ENCODE measurements around the gene ZNF280D.

Gene ZNF280D

DNA sequence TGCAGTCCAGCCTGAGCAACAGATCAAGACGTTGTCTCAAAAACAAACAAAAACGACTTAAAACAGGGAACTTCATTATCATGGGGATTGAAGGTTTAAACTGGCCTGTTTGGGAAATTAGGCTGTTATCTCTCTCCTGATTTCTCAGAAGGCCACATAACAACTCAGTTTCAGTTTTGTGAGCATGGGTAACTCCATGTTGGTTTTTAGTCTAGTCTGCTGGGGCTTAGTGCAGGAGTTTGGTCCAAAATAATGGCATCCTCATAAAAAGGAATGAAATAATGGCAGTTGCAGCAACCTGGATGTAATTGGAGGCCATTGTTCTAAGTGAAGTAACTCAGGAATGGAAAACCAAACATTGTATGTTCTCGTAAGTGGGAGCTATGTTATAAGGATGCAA is 2.3 kb upstream of the ZNF280D start:
- TF ChIP-seq CTCF (conservative IDR thresholded peaks at IDR 0.05) (no peak), ZFX (IDR thresholded peaks at IDR 0.05) (no peak)
- H3K27ac ChIP-seq = no peak overlapping the region

DNA sequence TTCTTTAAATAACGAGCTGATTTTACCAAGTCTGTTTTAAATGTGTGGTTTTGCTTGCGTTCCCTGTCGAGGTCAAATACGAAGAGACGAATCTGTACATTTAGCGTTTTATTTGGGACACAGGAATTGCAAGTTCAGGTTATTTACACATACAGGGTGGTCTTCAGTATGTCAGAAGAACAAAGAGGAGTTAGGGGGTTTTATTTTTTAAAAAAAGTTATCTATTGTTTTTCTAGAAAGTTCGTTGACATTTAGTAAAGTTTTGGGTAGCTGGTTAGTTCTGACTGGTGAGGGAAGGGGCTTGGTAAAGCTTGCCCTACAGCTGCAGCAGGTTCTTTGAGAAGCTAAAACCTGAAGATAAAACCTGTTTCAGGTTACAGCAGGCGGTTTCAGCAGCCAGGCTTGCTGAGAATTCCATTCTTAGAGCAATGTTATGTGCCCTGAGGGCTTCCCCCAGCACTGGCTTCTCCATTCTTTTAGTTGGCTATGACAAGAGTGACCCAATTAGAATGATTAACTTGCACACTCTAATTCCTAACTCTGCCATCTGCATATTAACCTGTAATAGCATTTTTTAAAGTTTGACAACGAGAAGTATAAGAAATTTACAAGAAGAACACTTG is 815 bp upstream of the ZNF280D start:
- peak overlapping the region; percentile 91 for H3K27ac ChIP-seq
- TF ChIP-seq CTCF (conservative IDR thresholded peaks at IDR 0.05) (no peak), ZFX (IDR thresholded peaks at IDR 0.05) (no peak)

DNA sequence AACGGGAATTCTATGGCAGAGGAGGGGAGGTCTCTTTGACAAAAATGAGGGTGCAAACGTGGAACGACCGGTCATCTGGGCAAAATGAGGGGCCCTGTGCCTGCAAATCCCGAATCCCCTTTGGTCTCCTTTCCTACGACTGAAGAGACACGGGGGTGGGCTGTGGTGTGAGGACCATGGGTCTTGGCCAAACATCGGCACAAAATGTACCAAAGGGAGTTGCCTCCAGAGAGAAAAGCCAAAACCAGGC is 498 bp downstream of the ZNF280D start:
- H3K27ac ChIP-seq = peak overlapping the region; percentile 91
- no peak for TF ChIP-seq CTCF (conservative IDR thresholded peaks at IDR 0.05)

GRCh38 chr15:56732135-56732885 is 999 bp downstream of the ZNF280D start:
- peak overlapping the region; percentile 91 for H3K27ac ChIP-seq
- TF ChIP-seq CTCF (conservative IDR thresholded peaks at IDR 0.05) = no peak
- no peak for TF ChIP-seq ZFX (IDR thresholded peaks at IDR 0.05)

DNA sequence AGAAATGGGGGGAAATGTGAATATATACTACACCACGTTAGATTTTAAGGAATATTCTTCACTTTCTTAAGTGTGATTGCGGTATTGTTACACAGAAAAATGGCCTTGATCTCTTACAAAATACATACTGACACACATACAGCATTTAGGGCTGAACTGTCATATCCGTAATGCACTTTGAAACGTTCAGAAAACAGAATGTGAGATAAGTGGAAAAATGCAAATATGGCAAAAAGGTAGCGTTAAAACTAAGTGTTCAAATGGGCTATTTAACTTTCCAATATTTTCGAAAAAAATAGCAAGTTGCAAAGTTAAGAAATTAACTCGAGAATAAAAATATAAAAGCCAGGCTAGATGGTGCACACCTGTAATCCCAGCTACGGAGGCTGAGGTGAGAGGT is 1.8 kb downstream of the ZNF280D start:
- TF ChIP-seq CTCF (conservative IDR thresholded peaks at IDR 0.05) (no peak), ZFX (IDR thresholded peaks at IDR 0.05) (no peak)
- peak overlapping the region; percentile 91; the same call in 1 of the 2 replicates for H3K27ac ChIP-seq

DNA sequence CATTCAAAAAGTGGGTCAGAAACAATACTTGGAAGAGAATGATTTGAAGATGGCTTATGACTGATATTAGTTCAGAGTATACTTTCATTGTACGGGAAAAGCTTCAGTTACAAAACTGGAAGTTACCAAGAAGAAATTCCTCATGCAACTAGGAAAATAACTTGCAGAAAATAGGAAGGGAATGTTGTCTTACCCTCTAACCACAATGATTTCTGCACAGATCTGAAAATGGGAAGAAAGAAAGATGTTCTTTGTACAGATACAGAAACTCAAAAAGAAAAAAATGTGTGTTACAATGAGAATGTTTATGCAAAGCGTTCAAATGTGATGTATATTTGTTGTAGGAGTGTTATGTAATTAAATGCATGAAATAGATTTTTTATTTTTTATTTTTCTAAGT is 3.7 kb downstream of the ZNF280D start:
- no peak overlapping the region for H3K27ac ChIP-seq
- TF ChIP-seq CTCF (conservative IDR thresholded peaks at IDR 0.05) = no peak

DNA sequence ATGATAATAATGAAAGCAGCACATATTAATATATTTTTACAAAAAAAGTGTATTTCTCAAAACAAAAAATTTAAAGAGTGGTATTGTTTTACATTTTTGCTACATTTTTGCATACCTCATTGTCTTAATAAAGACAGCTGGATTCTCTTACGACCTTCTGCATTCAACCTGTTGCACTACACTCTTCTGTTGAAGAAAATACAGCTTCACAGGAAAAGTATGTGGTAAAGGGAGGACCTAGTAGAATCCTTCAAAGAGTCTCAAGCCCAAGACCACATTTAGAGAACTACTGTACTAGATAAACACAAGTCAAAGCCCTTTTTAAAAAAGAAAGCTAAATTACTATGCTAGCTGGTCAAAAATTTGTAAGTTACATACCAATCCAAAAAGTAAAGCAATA is 7.9 kb downstream of the ZNF280D start:
- no peak overlapping the region for H3K27ac ChIP-seq
- TF ChIP-seq CTCF (conservative IDR thresholded peaks at IDR 0.05) (no peak), ZFX (IDR thresholded peaks at IDR 0.05) (no peak)
